GM18505 (cell line): Measurements from ENCODE around the gene PLCL2.
"Not testable (repeated sequence)": the region's sequence is repeated elsewhere in the genome, so short reads cannot be mapped to it uniquely, and the experiment has no call there.

ENCODE experiments used
- ATAC-seq: cut with Tn5 transposase; IDR thresholded peaks from one replicate; pipeline ENCODE4 v1.9.1; 2021; ENCODE audit not compliant: unreplicated experiment
- POLR2A ChIP-seq: IDR thresholded peaks from 4 replicates; pipeline ENCODE4 v1.6.1; 2011; ENCODE audit warnings: borderline replicate concordance; ENCODE audit not compliant: insufficient read depth, insufficient read length; ENCODE audit errors: extremely low read depth

PLCL2 gene

GRCh38 chr3:16950845-16951244 is 66.1 kb downstream of the PLCL2 start:
- TF ChIP-seq POLR2A: no peak
- no peak for ATAC-seq

- ATAC-seq: not testable (repeated sequence)
Measured at GRCh38 chr3:16957852-16958251, 73.1 kb downstream of the PLCL2 start.

GRCh38 chr3:16960125-16960524 is 75.4 kb downstream of the PLCL2 start:
- ATAC-seq: no peak
- no peak for TF ChIP-seq POLR2A

- no peak for ATAC-seq
- TF ChIP-seq POLR2A: no peak
Measured at GRCh38 chr3:16961621-16962205, 77.0 kb downstream of the PLCL2 start.

- no peak for ATAC-seq
- TF ChIP-seq POLR2A: no peak
Measured at GRCh38 chr3:16975083-16975482, 90.3 kb downstream of the PLCL2 start.

GRCh38 chr3:16978234-16978920 is 93.6 kb downstream of the PLCL2 start:
- no peak for ATAC-seq
- no peak for TF ChIP-seq POLR2A

GRCh38 chr3:16978921-16979271 is 94.1 kb downstream of the PLCL2 start:
- TF ChIP-seq POLR2A: no peak
- ATAC-seq: no peak

GRCh38 chr3:16979769-16980515 is 95.2 kb downstream of the PLCL2 start:
- not testable (repeated sequence) for ATAC-seq

- ATAC-seq: not testable (repeated sequence)
Measured at GRCh38 chr3:16980526-16980925, 95.8 kb downstream of the PLCL2 start.

GRCh38 chr3:16982460-16982859 is 97.7 kb downstream of the PLCL2 start:
- TF ChIP-seq POLR2A: no peak
- ATAC-seq: no peak

- ATAC-seq: no peak
- no peak for TF ChIP-seq POLR2A
Measured at GRCh38 chr3:16985608-16986007, 100.9 kb downstream of the PLCL2 start.

GRCh38 chr3:16987141-16987540 is 102.4 kb downstream of the PLCL2 start:
- no peak for TF ChIP-seq POLR2A

GRCh38 chr3:16990163-16990562 is 105.4 kb downstream of the PLCL2 start:
- ATAC-seq: no peak
- no peak for TF ChIP-seq POLR2A

More at GRCh38 chr3:16987141-16987540, 102.4 kb downstream of the PLCL2 start:
- ATAC-seq: no peak

- no peak for ATAC-seq
Measured at GRCh38 chr3:16992198-16992597, 107.4 kb downstream of the PLCL2 start.

More at GRCh38 chr3:16992198-16992597, 107.4 kb downstream of the PLCL2 start:
- no peak for TF ChIP-seq POLR2A
